Measurements from ENCODE around the gene NHLRC2. TPM values are rescaled to one million over a fixed set of nuclear protein-coding genes. Genes with fewer than 3 reads are reported as not detected.

The NHLRC2 gene
- total RNA-seq, 1 donor from 2014 or later, result 13.4 TPM

DNA sequence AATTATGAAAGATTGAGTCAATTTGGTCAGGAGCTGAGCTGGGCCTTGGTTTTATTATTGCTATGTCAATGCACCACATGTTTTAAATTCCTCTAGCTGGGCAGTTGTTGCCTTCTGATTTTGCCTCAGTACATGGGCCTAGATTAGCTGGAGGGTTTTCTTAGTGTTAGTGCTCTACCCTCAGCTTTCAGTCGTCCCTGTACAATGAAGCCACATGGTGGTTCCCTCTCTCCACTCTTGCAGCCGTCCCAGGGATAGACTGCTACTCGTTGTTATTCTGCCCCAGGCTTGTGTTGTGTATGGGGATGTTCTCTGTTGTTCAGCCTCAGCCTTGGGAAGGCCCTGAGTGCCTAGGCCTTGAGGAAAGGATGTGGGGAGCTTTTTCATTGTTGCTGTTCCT, 37.0 kb downstream of the NHLRC2 start:
- no peak for DNase-seq (ENCODE audit: low read depth)
- no peak overlapping the region for H3K4me3 ChIP-seq (ENCODE audit: low read depth, low read length)
- FAIRE-seq, result no peak

DNA sequence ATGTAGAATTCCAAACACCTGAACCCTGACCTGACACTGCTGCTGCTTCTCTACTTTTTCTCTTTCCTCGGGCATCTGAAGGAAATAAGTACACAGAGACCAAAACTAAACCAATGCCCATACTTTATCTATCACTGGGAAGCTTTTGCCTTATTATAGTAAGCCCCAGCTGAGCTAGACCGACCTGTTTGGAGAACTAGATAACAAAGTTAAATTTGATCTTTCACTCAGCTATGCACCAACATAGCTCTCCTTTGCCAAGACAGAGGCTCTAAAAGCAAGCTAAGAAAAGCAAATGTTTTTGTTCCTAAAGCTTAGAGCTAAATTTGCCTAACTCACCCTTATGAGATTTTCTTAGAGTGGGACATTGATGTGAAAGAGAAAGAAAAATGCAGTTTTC, 39.1 kb downstream of the NHLRC2 start:
- Histone ChIP-seq H3K36me3 (ENCODE audit: control insufficient read depth, insufficient read depth, low read length) (peaks cover 2% of the 10 kb centered on the region), H3K27me3 (ENCODE audit: control insufficient read depth, insufficient read depth, low read length) (no peaks in the 10 kb centered on the region), H3K4me3 (ENCODE audit: low read depth, low read length) (no peak overlapping the region)
- DNase-seq (ENCODE audit: low read depth) (no peak), FAIRE-seq (no peak)
- no peak for TF ChIP-seq CTCF (IDR thresholded peaks at IDR 0.05; ENCODE audit: insufficient read depth, low read length, severe bottlenecking)

More for the DNA sequence above, 37.0 kb downstream of the NHLRC2 start:
- Histone ChIP-seq H3K27me3 (ENCODE audit: control insufficient read depth, insufficient read depth, low read length) (no peaks in the 10 kb centered on the region), H3K36me3 (ENCODE audit: control insufficient read depth, insufficient read depth, low read length) (no peaks in the 10 kb centered on the region)
- no peak for TF ChIP-seq CTCF (IDR thresholded peaks at IDR 0.05; ENCODE audit: insufficient read depth, low read length, severe bottlenecking)

DNA sequence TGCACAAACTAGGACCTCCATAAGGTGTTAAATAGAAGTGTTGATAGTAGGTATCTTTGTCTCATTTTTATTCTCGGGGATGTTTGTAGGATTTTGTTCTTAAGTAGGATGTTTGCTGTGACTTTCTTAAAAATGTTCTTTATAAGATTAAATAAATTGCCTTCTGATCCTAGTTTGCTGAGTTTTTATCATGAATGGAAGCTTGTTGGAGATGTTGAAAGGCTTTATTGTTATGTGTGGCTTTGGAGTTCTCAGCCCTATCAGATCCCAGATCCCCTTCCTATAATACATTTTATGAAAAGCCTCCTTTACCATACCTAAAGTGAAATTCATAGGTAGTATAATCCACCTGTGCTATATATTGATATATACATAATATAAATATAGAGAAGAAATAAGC, 40.1 kb downstream of the NHLRC2 start:
- DNase-seq (ENCODE audit: low read depth) (no peak), FAIRE-seq (no peak)
- TF ChIP-seq CTCF (IDR thresholded peaks at IDR 0.05; ENCODE audit: insufficient read depth, low read length, severe bottlenecking), result no peak
- Histone ChIP-seq H3K27me3 (ENCODE audit: control insufficient read depth, insufficient read depth, low read length) (no peaks in the 10 kb centered on the region), H3K4me3 (ENCODE audit: low read depth, low read length) (no peak overlapping the region), H3K36me3 (ENCODE audit: control insufficient read depth, insufficient read depth, low read length) (peaks cover 2% of the 10 kb centered on the region)

DNA sequence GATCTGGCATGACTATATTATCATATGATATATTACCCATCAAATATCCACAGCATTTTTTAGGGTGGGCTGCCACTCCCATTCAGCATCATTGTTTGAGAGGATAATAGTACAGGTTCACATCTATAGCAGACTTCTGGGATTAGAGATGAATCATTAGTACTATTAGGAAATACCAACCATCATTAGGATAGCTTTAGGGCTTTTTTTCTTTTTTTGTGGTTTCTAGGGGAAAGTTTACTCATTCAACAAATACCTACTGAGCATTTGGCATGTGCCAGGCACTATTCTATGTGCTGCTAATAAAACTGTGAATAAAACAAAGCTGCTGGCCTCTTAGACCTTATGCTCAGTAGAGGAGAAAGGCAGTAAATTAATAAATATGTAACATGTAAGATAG, 40.6 kb downstream of the NHLRC2 start:
- Histone ChIP-seq H3K27me3 (ENCODE audit: control insufficient read depth, insufficient read depth, low read length) (no peaks in the 10 kb centered on the region), H3K36me3 (ENCODE audit: control insufficient read depth, insufficient read depth, low read length) (peaks cover 2% of the 10 kb centered on the region), H3K4me3 (ENCODE audit: low read depth, low read length) (no peak overlapping the region)
- DNase-seq (ENCODE audit: low read depth) (peak; percentile 95), FAIRE-seq (no peak)
- no peak for TF ChIP-seq CTCF (IDR thresholded peaks at IDR 0.05; ENCODE audit: insufficient read depth, low read length, severe bottlenecking)

- TF ChIP-seq CTCF (IDR thresholded peaks at IDR 0.05; ENCODE audit: insufficient read depth, low read length, severe bottlenecking), result no peak
- FAIRE-seq (no peak), DNase-seq (ENCODE audit: low read depth) (no peak)
- H3K36me3 ChIP-seq (ENCODE audit: control insufficient read depth, insufficient read depth, low read length), result peaks cover 2% of the 10 kb centered on the region
- H3K27me3 ChIP-seq (ENCODE audit: control insufficient read depth, insufficient read depth, low read length), result no peaks in the 10 kb centered on the region
- H3K4me3 ChIP-seq (ENCODE audit: low read depth, low read length), result no peak overlapping the region
Observed at GRCh38 chr10:113897693-113898618, 43.5 kb downstream of the NHLRC2 start.
